Measurements from ENCODE around the gene COL4A2.
"Not testable (repeated sequence)": the region's sequence is repeated elsewhere in the genome, so short reads cannot be mapped to it uniquely, and the experiment has no call there.

Gene COL4A2

GRCh38 chr13:110490009-110490770 is 183.1 kb downstream of the COL4A2 start:
- Histone ChIP-seq H3K36me3 (ENCODE audit: control insufficient read depth in 1 of 2, insufficient read depth in 2 of 2, low read length in 2 of 2) (peaks cover 35 to 83% of the 10 kb centered on the region in 2 donors), H3K27me3 (ENCODE audit: low read depth, low read length) (no peaks in the 10 kb centered on the region), H3K27ac (ENCODE audit: low read length) (no peak overlapping the region), H3K4me3 (ENCODE audit: low read depth in 1 of 2, low read length in 2 of 2) (no peak overlapping the region), H3K9me3 (ENCODE audit: control insufficient read depth in 1 of 2, low read length in 2 of 2) (no peaks in the 10 kb centered on the region), H3K4me1 (ENCODE audit: control insufficient read depth in 1 of 2, insufficient read depth in 2 of 2, low read length in 2 of 2) (peaks cover 0 to 3% of the 10 kb centered on the region in 2 donors)

GRCh38 chr13:110491869-110492678 is 185.0 kb downstream of the COL4A2 start:
- Histone ChIP-seq H3K36me3 (ENCODE audit: control insufficient read depth in 1 of 2, insufficient read depth in 2 of 2, low read length in 2 of 2) (peaks cover 37 to 86% of the 10 kb centered on the region in 2 donors), H3K27me3 (ENCODE audit: low read depth, low read length) (no peaks in the 10 kb centered on the region), H3K4me3 (ENCODE audit: low read depth in 1 of 2, low read length in 2 of 2) (no peak overlapping the region), H3K9me3 (ENCODE audit: control insufficient read depth in 1 of 2, low read length in 2 of 2) (no peaks in the 10 kb centered on the region), H3K4me1 (ENCODE audit: control insufficient read depth in 1 of 2, insufficient read depth in 2 of 2, low read length in 2 of 2) (no peaks in the 10 kb centered on the region), H3K27ac (ENCODE audit: low read length) (no peak overlapping the region)

- Histone ChIP-seq H3K27ac (ENCODE audit: low read length) (no peak overlapping the region), H3K9me3 (ENCODE audit: control insufficient read depth in 1 of 2, low read length in 2 of 2) (no peaks in the 10 kb centered on the region), H3K4me1 (ENCODE audit: control insufficient read depth in 1 of 2, insufficient read depth in 2 of 2, low read length in 2 of 2) (no peaks in the 10 kb centered on the region), H3K36me3 (ENCODE audit: control insufficient read depth in 1 of 2, insufficient read depth in 2 of 2, low read length in 2 of 2) (peaks cover 32 to 85% of the 10 kb centered on the region in 2 donors), H3K4me3 (ENCODE audit: low read depth in 1 of 2, low read length in 2 of 2) (no peak overlapping the region), H3K27me3 (ENCODE audit: low read depth, low read length) (no peaks in the 10 kb centered on the region)
Observed at GRCh38 chr13:110492679-110493593, 185.9 kb downstream of the COL4A2 start.

- no peaks in the 10 kb centered on the region for H3K9me3 ChIP-seq (ENCODE audit: control insufficient read depth in 1 of 2, low read length in 2 of 2)
- H3K4me1 ChIP-seq (ENCODE audit: control insufficient read depth in 1 of 2, insufficient read depth in 2 of 2, low read length in 2 of 2): no peaks in the 10 kb centered on the region
- peaks cover 28 to 85% of the 10 kb centered on the region in 2 donors for H3K36me3 ChIP-seq (ENCODE audit: control insufficient read depth in 1 of 2, insufficient read depth in 2 of 2, low read length in 2 of 2)
- H3K27me3 ChIP-seq (ENCODE audit: low read depth, low read length): no peaks in the 10 kb centered on the region
- no peak overlapping the region for H3K4me3 ChIP-seq (ENCODE audit: low read depth in 1 of 2, low read length in 2 of 2)
- H3K27ac ChIP-seq (ENCODE audit: low read length): no peak overlapping the region
Observed at GRCh38 chr13:110493613-110494012, 186.5 kb downstream of the COL4A2 start.

GRCh38 chr13:110495376-110495775 is 188.3 kb downstream of the COL4A2 start:
- Histone ChIP-seq H3K27me3 (ENCODE audit: low read depth, low read length) (no peaks in the 10 kb centered on the region), H3K4me3 (ENCODE audit: low read depth in 1 of 2, low read length in 2 of 2) (no peak overlapping the region), H3K4me1 (ENCODE audit: control insufficient read depth in 1 of 2, insufficient read depth in 2 of 2, low read length in 2 of 2) (no peaks in the 10 kb centered on the region), H3K27ac (ENCODE audit: low read length) (no peak overlapping the region), H3K36me3 (ENCODE audit: control insufficient read depth in 1 of 2, insufficient read depth in 2 of 2, low read length in 2 of 2) (peaks cover 20 to 86% of the 10 kb centered on the region in 2 donors), H3K9me3 (ENCODE audit: control insufficient read depth in 1 of 2, low read length in 2 of 2) (no peaks in the 10 kb centered on the region)

GRCh38 chr13:110495881-110496280 is 188.8 kb downstream of the COL4A2 start:
- H3K4me3 ChIP-seq (ENCODE audit: low read depth in 1 of 2, low read length in 2 of 2): no peak overlapping the region
- H3K9me3 ChIP-seq (ENCODE audit: control insufficient read depth in 1 of 2, low read length in 2 of 2): no peaks in the 10 kb centered on the region
- H3K27ac ChIP-seq (ENCODE audit: low read length): no peak overlapping the region
- peaks cover 20 to 86% of the 10 kb centered on the region in 2 donors for H3K36me3 ChIP-seq (ENCODE audit: control insufficient read depth in 1 of 2, insufficient read depth in 2 of 2, low read length in 2 of 2)
- H3K27me3 ChIP-seq (ENCODE audit: low read depth, low read length): no peaks in the 10 kb centered on the region
- no peaks in the 10 kb centered on the region for H3K4me1 ChIP-seq (ENCODE audit: control insufficient read depth in 1 of 2, insufficient read depth in 2 of 2, low read length in 2 of 2)

GRCh38 chr13:110496281-110496680 is 189.2 kb downstream of the COL4A2 start:
- H3K27ac ChIP-seq (ENCODE audit: low read length): no peak overlapping the region
- no peaks in the 10 kb centered on the region for H3K27me3 ChIP-seq (ENCODE audit: low read depth, low read length)
- no peaks in the 10 kb centered on the region for H3K4me1 ChIP-seq (ENCODE audit: control insufficient read depth in 1 of 2, insufficient read depth in 2 of 2, low read length in 2 of 2)
- peaks cover 19 to 86% of the 10 kb centered on the region in 2 donors for H3K36me3 ChIP-seq (ENCODE audit: control insufficient read depth in 1 of 2, insufficient read depth in 2 of 2, low read length in 2 of 2)
- H3K4me3 ChIP-seq (ENCODE audit: low read depth in 1 of 2, low read length in 2 of 2): no peak overlapping the region
- no peaks in the 10 kb centered on the region for H3K9me3 ChIP-seq (ENCODE audit: control insufficient read depth in 1 of 2, low read length in 2 of 2)

- Histone ChIP-seq H3K4me3 (ENCODE audit: low read depth in 1 of 2, low read length in 2 of 2) (no peak overlapping the region), H3K36me3 (ENCODE audit: control insufficient read depth in 1 of 2, insufficient read depth in 2 of 2, low read length in 2 of 2) (peaks cover 16 to 86% of the 10 kb centered on the region in 2 donors), H3K27ac (ENCODE audit: low read length) (no peak overlapping the region), H3K9me3 (ENCODE audit: control insufficient read depth in 1 of 2, low read length in 2 of 2) (no peaks in the 10 kb centered on the region), H3K27me3 (ENCODE audit: low read depth, low read length) (no peaks in the 10 kb centered on the region), H3K4me1 (ENCODE audit: control insufficient read depth in 1 of 2, insufficient read depth in 2 of 2, low read length in 2 of 2) (no peaks in the 10 kb centered on the region)
Observed at GRCh38 chr13:110497003-110497402, 189.9 kb downstream of the COL4A2 start.

- H3K36me3 ChIP-seq (ENCODE audit: control insufficient read depth in 1 of 2, insufficient read depth in 2 of 2, low read length in 2 of 2): peaks cover 18 to 85% of the 10 kb centered on the region in 2 donors
- not testable (repeated sequence) for H3K27ac ChIP-seq (ENCODE audit: low read length); H3K9me3 ChIP-seq (ENCODE audit: control insufficient read depth in 1 of 2, low read length in 2 of 2); H3K4me1 ChIP-seq (ENCODE audit: control insufficient read depth in 1 of 2, insufficient read depth in 2 of 2, low read length in 2 of 2); H3K27me3 ChIP-seq (ENCODE audit: low read depth, low read length); H3K4me3 ChIP-seq (ENCODE audit: low read depth in 1 of 2, low read length in 2 of 2)
Observed at GRCh38 chr13:110497896-110498295, 190.8 kb downstream of the COL4A2 start.

- Histone ChIP-seq H3K27ac (ENCODE audit: low read length) (no peak overlapping the region), H3K36me3 (ENCODE audit: control insufficient read depth in 1 of 2, insufficient read depth in 2 of 2, low read length in 2 of 2) (peaks cover 23 to 85% of the 10 kb centered on the region in 2 donors), H3K4me1 (ENCODE audit: control insufficient read depth in 1 of 2, insufficient read depth in 2 of 2, low read length in 2 of 2) (no peaks in the 10 kb centered on the region), H3K9me3 (ENCODE audit: control insufficient read depth in 1 of 2, low read length in 2 of 2) (no peaks in the 10 kb centered on the region), H3K4me3 (ENCODE audit: low read depth in 1 of 2, low read length in 2 of 2) (no peak overlapping the region), H3K27me3 (ENCODE audit: low read depth, low read length) (no peaks in the 10 kb centered on the region)
Observed at GRCh38 chr13:110498327-110498726, 191.2 kb downstream of the COL4A2 start.

GRCh38 chr13:110498765-110499164 is 191.7 kb downstream of the COL4A2 start:
- peaks cover 23 to 86% of the 10 kb centered on the region in 2 donors for H3K36me3 ChIP-seq (ENCODE audit: control insufficient read depth in 1 of 2, insufficient read depth in 2 of 2, low read length in 2 of 2)
- H3K27me3 ChIP-seq (ENCODE audit: low read depth, low read length): no peaks in the 10 kb centered on the region
- H3K9me3 ChIP-seq (ENCODE audit: control insufficient read depth in 1 of 2, low read length in 2 of 2): no peaks in the 10 kb centered on the region
- no peak overlapping the region for H3K27ac ChIP-seq (ENCODE audit: low read length)
- H3K4me1 ChIP-seq (ENCODE audit: control insufficient read depth in 1 of 2, insufficient read depth in 2 of 2, low read length in 2 of 2): no peaks in the 10 kb centered on the region
- H3K4me3 ChIP-seq (ENCODE audit: low read depth in 1 of 2, low read length in 2 of 2): no peak overlapping the region
